PC-9 (cell line): ENCODE measurements around the gene LRMDA. TPM values are rescaled to one million over a fixed set of nuclear protein-coding genes. Genes with fewer than 3 reads are reported as not detected.

Experiments
- BruUV-seq: library from RNA; stranded (reverse); fragments of 400-500 nt; replicated peaks from 2 replicates; lab custom pipeline; 2021; lab: Mats Ljungman, UMichigan
- CTCF ChIA-PET: fragments of 300-600 bp; sonication (Branson Sonifier 250); formaldehyde crosslinking; loops from one replicate; lab custom pipeline; 2022; ENCODE audit warnings: antibody characterized with exemption; lab: Charles Lee
- POLR2A ChIA-PET: fragments of 300-600 bp; sonication (Branson Sonifier 250); formaldehyde crosslinking; loops from one replicate; lab custom pipeline; 2022; ENCODE audit warnings: antibody characterized with exemption; ENCODE audit not compliant: unreplicated experiment; lab: Charles Lee
- DNase-seq, 2 experiments: peaks; one replicate each; pipeline versions ENCODE4 v3.0.0 to v3.0.0-alpha.2; 2015 to 2022; ENCODE audit warnings: mixed read lengths in 1 of 2
- H2AFZ ChIP-seq: fragments of 200-600 bp; sonication (generic); 2 replicates; pipeline ENCODE4 v1.8.1; 2017; ENCODE audit warnings: antibody characterized with exemption
- H3F3A ChIP-seq: fragments of 200-600 bp; sonication (generic); 2 replicates; pipeline ENCODE4 v1.8.1; 2017; ENCODE audit warnings: antibody characterized with exemption, mild to moderate bottlenecking, low read depth; ENCODE audit not compliant: insufficient read depth
- H3K27ac ChIP-seq: fragments of 200-600 bp; sonication (generic); 2 replicates; pipeline ENCODE4 v1.6.1; 2016; ENCODE audit warnings: mixed run types
- H3K27me3 ChIP-seq: fragments of 200-600 bp; sonication (generic); 2 replicates; pipeline ENCODE4 v1.6.1; 2016; ENCODE audit warnings: low read depth, mixed run types; ENCODE audit not compliant: insufficient read depth
- H3K36me3 ChIP-seq: fragments of 200-600 bp; sonication (generic); 2 replicates; pipeline ENCODE4 v1.6.1; 2016; ENCODE audit warnings: low read depth, mixed run types
- H3K4me1 ChIP-seq: fragments of 200-600 bp; sonication (generic); replicated peaks from 2 replicates; pipeline ENCODE4 v1.6.1; 2016; ENCODE audit warnings: mixed run types; ENCODE audit not compliant: insufficient read depth
- H3K4me2 ChIP-seq: fragments of 200-600 bp; sonication (generic); 2 replicates; pipeline ENCODE4 v1.6.1; 2017; ENCODE audit warnings: mixed run types
- H3K4me3 ChIP-seq: fragments of 200-600 bp; sonication (generic); 2 replicates; pipeline ENCODE4 v1.6.1; 2016; ENCODE audit warnings: mixed run types
- H3K79me2 ChIP-seq: fragments of 200-600 bp; sonication (generic); 2 replicates; pipeline ENCODE4 v1.6.1; 2017; ENCODE audit warnings: low read depth, mixed run types
- H3K9me2 ChIP-seq: fragments of 200-600 bp; sonication (generic); 2 replicates; pipeline ENCODE4 v1.8.1; 2017; ENCODE audit warnings: mild to moderate bottlenecking; ENCODE audit not compliant: insufficient read depth
- H3K9me3 ChIP-seq: fragments of 200-600 bp; sonication (generic); 2 replicates; pipeline ENCODE4 v1.8.1; 2016; ENCODE audit warnings: low read depth; ENCODE audit not compliant: insufficient read depth
- H4K20me1 ChIP-seq: fragments of 200-600 bp; sonication (generic); 2 replicates; pipeline ENCODE4 v1.8.1; 2017; ENCODE audit not compliant: insufficient read depth
- EZH2 ChIP-seq: fragments of 200-600 bp; sonication (generic); IDR thresholded peaks from 2 replicates; pipeline ENCODE4 v1.8.0; 2017; ENCODE audit warnings: antibody characterized with exemption, low read depth
- intact Hi-C: fragments of 100-400 bp; cut with micrococcal nuclease; formaldehyde crosslinking; loops from one replicate; pipeline ENCODE4 v1.10.0; 2022; ENCODE audit not compliant: unreplicated experiment
- total RNA-seq: library from RNA; stranded (reverse); gene quantifications from 2 replicates; pipeline ENCODE4 v1.2.3, GENCODE V29; 2021
- TF ChIP-seq, protein P1 (sequence below): fragments of 200-600 bp; sonication (generic); conservative IDR thresholded peaks from 2 replicates; pipeline ENCODE4 v1.6.1; 2017; ENCODE audit warnings: mixed run types, antibody characterized with exemption, mild to moderate bottlenecking, moderate library complexity

Gene LRMDA
- total RNA-seq, 1 experiment from 2014 or later = not detected

DNA sequence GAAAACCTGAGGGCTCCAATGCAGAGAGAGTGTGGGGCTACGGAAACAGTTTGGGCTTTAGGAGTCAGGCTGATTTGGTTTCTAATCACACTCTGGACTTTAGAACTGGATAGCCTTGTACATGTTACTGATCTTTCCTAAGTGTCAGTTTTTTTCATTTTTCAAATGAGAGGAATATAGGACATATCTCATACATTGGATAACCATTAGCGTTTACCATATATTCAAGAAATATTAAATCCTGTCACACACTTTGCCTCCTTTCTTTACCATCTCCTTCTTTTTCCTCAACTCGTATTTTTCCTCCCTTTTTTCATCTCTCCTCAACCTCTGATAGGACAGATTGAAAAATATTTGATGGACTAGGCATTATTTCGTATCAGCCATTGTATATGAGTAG is 885.7 kb downstream of the LRMDA start:
- Histone ChIP-seq H3K9me2 (no peaks in the 10 kb centered on the region), H3F3A (no peaks in the 10 kb centered on the region), H3K79me2 (no peaks in the 10 kb centered on the region), H3K4me1 (no peaks in the 10 kb centered on the region), H3K4me3 (no peak overlapping the region), H3K27me3 (no peaks in the 10 kb centered on the region), H2AFZ (no peak overlapping the region), H3K36me3 (no peaks in the 10 kb centered on the region), H3K4me2 (no peak overlapping the region), H3K9me3 (no peaks in the 10 kb centered on the region), H3K27ac (no peak overlapping the region), H4K20me1 (no peaks in the 10 kb centered on the region)
- TF ChIP-seq, protein P1, sequence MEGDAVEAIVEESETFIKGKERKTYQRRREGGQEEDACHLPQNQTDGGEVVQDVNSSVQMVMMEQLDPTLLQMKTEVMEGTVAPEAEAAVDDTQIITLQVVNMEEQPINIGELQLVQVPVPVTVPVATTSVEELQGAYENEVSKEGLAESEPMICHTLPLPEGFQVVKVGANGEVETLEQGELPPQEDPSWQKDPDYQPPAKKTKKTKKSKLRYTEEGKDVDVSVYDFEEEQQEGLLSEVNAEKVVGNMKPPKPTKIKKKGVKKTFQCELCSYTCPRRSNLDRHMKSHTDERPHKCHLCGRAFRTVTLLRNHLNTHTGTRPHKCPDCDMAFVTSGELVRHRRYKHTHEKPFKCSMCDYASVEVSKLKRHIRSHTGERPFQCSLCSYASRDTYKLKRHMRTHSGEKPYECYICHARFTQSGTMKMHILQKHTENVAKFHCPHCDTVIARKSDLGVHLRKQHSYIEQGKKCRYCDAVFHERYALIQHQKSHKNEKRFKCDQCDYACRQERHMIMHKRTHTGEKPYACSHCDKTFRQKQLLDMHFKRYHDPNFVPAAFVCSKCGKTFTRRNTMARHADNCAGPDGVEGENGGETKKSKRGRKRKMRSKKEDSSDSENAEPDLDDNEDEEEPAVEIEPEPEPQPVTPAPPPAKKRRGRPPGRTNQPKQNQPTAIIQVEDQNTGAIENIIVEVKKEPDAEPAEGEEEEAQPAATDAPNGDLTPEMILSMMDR = no peak
- TF ChIP-seq EZH2 = no peak
- intact Hi-C loops = no loop called here
- POLR2A ChIA-PET = no interaction called here
- DNase-seq = no peak
- no TSS peak for BruUV-seq
- CTCF ChIA-PET = no interaction called here

DNA sequence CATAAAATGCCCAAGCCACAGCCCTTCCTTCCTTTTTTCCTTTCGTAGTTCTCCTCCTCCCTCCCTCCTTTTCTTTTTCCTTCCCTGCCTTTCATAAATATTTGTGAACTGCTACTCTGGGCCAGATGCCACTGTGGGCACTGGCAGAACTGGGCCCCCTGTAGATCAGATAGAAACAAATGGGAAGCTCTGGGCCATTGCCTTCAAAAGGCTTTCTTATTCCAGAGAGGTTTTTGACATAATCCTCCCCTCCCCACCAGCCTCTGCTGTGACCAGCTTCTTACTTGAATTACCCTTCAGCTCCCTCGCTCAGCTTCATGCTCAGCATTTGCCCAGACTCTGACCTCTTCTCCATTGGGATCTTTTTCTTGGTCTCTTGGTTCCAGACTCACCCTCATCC is 886.8 kb downstream of the LRMDA start:
- DNase-seq = no peak
- Histone ChIP-seq H3K27me3 (no peaks in the 10 kb centered on the region), H3K4me1 (no peaks in the 10 kb centered on the region), H4K20me1 (no peaks in the 10 kb centered on the region), H3K4me3 (no peak overlapping the region), H3K4me2 (no peak overlapping the region), H3K27ac (no peak overlapping the region), H3K79me2 (no peaks in the 10 kb centered on the region), H3F3A (no peaks in the 10 kb centered on the region), H3K36me3 (no peaks in the 10 kb centered on the region), H2AFZ (no peak overlapping the region), H3K9me3 (no peaks in the 10 kb centered on the region), H3K9me2 (no peaks in the 10 kb centered on the region)
- ChIA-PET POLR2A (no interaction called here), CTCF (no interaction called here)
- BruUV-seq = no TSS peak
- TF ChIP-seq EZH2 = no peak
- TF ChIP-seq, protein P1 = no peak
- intact Hi-C loops = no loop called here

DNA sequence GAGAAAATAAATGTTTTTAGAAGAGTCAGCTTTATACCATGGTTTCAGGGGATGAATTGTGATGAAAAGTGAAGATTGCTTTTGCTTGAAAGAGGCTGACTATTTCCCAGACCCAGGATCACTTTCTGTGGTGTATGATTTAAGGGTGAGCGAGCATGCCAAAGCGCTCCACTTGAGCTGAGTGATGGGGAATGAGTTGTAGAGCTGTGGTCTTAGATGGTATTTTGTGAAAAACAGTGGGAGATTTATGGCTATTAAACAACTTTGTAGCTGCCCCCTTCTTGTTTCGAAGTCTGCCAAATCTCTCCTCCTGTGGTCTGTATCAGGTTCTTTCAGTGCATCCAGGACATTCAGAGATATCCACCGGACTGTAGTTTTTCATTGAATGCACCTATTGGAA is 888.2 kb downstream of the LRMDA start:
- H3K4me1 ChIP-seq = no peaks in the 10 kb centered on the region
- no peaks in the 10 kb centered on the region for H3F3A ChIP-seq
- no peaks in the 10 kb centered on the region for H3K9me3 ChIP-seq
- H3K4me2 ChIP-seq = no peak overlapping the region
- H3K9me2 ChIP-seq = no peaks in the 10 kb centered on the region
- no peaks in the 10 kb centered on the region for H4K20me1 ChIP-seq
- DNase-seq = no peak
- no peaks in the 10 kb centered on the region for H3K79me2 ChIP-seq
- H3K4me3 ChIP-seq = no peak overlapping the region
- H3K27ac ChIP-seq = no peak overlapping the region
- intact Hi-C loops = no loop called here
- ChIA-PET CTCF (no interaction called here), POLR2A (interaction anchor here (0.6 kb wide), 1 partner anchor 1516 kb away, joined by 6 read pairs; no protein-coding TSS in a partner anchor)
- no peaks in the 10 kb centered on the region for H3K27me3 ChIP-seq
- no peak for TF ChIP-seq EZH2
- TF ChIP-seq, protein P1 = no peak
- H3K36me3 ChIP-seq = no peaks in the 10 kb centered on the region
- no TSS peak for BruUV-seq
- H2AFZ ChIP-seq = no peak overlapping the region
